ENCODE data around the gene PAEP.
"Not testable (repeated sequence)": the region's sequence is repeated elsewhere in the genome, so short reads cannot be mapped to it uniquely, and the experiment has no call there.

PAEP gene

DNA sequence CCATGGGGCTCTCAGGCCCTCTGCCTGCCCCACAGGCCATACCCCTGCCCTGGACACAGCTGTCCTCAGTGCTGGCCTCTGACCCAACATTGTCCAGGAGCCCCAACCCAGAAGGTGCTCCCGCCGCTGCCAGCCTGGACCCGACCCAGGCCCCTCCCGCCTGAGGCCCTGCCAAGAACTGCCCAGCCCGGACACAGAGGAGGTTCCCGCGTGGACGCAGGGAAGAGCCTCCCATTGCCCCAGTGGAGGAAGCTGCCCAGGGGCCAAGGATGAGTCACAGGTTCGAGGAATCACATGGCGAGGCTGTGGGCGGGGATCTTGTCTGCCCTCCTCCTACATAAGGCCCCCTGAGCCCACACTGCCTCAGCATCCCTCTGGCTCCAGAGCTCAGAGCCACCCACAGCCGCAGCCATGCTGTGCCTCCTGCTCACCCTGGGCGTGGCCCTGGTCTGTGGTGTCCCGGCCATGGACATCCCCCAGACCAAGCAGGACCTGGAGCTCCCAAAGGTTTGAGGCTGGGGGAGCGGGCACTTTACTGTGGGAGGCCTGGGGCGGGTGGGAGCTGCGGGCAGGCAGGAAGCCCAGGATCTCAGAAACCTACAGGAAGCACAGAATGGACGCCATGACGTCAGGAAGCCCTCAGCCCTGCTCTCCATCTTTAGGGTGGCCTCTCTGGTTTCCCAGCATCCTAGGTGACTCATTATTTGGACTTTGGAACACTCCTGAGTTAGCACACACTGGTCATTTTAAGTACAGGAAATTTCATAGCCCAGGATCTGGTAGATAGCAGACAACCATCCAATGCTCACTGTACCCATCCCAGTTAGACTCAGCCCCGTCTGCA, at the start of gene PAEP:
PAEP (plus strand) TSS at position 366 of the 844 bp plus-strand sequence.
- DNase-seq: no peak

DNA sequence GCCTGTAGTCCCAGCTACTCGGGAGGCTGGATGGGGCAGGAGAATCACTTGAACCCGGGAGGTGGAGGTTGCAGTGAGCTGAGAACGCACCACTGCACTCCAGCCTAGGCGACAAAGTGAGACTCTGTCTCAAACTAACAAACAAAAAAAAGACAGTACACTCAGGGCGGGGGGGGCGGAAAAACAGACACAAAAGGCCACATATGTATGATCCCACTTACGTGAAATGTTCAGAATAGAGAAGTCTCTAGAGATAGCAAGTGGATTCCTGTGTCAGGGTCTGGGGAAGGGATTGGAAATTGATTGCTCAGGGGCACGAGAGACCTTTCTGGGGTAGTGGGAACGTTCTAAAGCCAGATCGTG, 49.3 kb upstream of the PAEP start:
- DNase-seq: no peak

DNA sequence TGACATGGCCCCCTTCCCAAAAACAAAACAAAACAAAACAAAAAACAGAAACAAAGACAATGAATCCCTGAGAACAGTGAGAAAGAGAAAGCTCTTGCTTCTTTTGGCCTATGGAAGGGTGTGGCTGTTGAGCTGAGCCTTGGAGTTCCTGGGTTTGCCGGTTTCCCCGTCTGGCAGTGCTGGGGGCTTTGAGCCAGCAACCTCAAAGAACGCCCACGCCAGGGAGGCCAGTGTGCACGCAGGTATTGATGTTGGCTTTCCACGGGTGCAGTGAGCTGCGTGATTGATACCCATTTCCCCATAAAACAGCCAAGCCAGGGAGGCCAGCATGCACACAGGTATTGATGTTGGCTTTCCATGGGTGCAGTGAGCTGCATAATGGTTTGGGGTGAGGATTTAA, 48.7 kb upstream of the PAEP start:
- no peak for DNase-seq

DNA sequence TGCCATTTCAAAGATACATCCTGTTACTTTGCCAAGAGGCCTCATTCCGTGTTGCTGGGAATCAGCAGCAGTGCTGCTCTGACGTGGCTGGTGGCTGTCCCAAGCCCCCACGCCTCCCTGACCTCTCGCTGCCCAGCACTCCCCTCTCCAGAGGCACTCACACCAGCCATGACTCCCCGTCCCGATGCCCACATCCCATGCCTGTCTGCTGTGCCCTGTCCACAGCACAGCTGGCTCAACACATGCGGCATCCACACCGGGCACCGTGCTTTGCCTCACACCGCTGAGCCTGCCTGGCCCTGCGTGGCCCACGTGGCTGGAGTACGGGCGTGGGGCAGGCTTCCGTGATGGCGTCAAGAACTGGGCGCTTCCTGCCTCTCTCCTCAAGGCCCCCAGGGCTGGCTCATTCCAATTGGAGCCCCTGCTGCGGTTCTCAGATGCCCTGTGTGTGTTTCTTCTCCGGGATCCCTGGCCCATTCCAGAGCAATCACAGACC, 48.2 kb upstream of the PAEP start:
- no peak for DNase-seq

DNA sequence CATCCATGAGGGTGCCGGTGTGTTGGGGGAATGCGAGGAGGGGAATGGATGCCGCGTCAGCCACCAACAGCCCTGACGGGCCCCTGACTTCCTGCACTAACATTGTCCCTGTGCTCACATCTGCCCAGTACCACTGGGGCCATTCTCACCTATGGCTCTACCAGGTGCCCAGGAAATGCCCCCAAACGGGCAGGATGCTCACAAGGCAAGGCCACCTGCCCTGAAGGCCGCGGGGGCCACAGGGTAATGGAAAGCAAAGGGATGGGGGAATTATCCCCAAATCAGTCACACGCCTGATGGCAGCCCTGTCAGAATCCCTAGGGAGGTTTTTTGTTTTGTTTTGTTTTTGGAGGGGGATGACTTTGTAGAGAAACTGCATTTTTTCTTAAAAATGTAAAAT, 47.6 kb upstream of the PAEP start:
- DNase-seq: not testable (repeated sequence)

DNA sequence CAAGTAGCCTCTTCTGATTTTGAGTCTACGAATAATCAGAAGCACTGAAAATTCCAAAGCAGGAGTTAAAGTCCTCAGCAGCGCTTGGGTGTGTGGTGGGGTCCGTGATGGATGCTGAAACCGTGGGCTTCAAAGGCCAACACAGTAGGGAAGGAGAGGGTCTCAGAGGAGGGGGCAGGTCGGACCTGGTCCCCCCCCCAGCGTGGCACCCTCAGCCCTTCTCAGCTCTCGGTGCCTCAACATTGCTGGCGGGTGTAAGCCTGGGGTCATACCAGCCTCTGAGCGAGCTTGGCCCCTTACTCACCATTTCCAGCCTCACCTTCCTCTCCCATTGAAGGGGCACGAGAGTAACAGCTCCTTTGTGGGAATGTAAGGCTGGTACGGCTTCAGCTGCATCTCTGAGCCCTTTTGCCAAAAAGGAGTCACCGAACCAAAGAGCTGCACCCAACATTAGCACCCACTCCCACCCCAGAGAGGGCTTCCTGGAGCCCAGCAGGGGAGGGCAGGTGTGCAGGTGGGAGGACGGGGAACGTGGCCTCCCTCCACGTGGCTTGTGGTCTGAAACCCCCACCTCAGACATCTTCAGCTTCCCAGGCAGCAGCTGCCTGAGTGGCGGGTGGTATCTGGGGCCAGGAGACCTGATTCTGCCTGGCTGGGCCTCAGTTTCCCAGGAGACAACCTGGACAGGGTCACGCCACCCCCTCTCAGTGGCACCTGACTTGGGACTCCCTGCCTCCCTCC, 47.0 kb upstream of the PAEP start:
- DNase-seq: no peak

DNA sequence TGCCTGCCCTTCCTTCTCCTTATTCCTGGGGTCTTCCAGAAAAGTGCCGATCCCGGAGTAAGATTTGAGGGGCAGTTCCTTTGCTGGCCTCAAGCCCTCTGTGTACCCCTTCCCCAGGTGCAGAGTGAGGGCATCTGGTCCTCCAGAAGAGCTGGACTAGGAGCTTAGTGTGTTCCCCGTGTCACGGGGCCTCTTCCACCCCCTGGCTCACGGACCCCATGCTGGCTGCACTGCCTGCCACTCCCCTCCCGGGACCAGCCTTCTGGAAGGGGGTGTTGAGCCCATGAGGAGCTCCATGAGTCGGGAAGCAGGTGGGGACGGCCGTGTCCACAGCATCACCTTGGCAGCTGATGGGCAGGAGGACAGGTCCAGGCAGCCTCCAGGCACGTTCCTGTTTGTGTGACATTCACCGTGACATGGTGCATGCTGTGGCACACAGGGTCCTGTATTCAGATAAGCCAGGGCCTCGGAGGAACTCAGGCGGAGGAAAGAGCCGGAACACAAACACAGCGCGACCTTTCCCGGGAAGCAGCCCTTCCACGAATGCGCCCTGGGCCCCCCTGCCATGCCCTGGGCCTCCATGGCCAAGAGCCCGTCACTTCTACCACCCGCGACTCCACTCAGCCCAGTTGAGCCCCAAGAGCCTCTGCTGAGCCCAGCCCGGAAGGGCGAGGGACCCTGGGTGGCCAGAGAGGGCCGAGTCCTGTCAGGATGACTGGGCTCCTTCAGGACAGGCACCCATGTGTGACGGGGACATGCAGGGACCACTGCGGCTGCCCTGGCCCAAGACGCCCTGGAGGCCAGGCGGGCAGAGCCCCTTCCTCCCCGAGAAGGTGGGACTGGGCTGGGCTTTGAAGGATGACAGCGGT, 46.2 kb upstream of the PAEP start:
- DNase-seq: no peak

DNA sequence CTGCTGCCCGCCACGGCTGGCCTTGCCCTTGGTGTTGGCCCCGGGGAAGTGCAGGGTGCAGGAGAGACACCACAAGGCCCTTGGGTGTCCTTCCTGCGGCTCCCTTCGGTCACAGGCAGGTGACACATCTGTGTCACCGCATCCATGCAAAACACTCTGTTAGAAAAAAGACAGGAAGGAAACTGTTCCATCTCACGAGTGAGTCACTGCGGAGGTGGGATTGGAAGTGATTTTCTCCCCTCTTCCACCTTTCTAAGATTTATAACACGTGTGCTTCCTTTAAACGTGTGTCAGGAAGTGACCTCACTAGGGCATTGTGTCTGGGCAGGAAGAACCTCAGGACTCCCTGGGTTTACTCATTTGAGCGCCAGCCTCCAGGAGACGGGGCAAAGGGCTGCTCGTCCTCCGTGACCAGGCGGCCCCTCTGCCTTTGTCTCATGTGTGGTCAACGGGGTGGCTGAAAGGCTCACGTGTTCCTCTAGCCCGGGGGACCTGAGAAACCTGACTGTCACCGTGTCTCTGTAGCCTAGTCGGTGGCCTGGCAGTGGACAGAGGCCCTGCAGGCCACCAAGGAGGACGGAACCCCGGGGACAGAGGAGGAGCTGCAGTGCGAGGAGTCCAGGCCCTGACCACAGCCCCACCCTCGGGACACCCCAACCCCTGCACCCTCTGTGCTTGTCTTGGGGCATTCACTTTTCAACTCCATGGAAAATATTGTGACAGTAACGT, 45.3 kb upstream of the PAEP start:
- DNase-seq: no peak

DNA sequence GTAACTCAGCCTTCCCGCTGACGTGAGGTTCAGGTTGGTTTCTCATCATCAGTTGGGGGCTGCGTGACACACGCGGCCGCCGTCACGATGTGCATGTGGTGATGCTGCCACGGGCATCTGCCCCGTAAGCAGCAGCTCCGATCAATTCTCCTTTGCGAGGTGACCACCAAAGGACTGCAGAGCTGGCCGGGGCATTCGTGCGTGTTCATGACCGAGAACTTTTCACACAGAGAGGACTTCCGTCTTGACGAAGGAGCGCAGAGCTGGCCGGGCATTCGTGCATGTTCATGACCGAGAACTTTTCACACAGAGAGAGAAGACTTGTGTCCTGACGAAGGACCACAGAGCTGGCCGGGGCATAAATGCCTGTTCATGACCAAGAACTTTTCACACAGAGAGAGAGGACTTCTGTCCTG, 44.1 kb upstream of the PAEP start:
- no peak for DNase-seq

DNA sequence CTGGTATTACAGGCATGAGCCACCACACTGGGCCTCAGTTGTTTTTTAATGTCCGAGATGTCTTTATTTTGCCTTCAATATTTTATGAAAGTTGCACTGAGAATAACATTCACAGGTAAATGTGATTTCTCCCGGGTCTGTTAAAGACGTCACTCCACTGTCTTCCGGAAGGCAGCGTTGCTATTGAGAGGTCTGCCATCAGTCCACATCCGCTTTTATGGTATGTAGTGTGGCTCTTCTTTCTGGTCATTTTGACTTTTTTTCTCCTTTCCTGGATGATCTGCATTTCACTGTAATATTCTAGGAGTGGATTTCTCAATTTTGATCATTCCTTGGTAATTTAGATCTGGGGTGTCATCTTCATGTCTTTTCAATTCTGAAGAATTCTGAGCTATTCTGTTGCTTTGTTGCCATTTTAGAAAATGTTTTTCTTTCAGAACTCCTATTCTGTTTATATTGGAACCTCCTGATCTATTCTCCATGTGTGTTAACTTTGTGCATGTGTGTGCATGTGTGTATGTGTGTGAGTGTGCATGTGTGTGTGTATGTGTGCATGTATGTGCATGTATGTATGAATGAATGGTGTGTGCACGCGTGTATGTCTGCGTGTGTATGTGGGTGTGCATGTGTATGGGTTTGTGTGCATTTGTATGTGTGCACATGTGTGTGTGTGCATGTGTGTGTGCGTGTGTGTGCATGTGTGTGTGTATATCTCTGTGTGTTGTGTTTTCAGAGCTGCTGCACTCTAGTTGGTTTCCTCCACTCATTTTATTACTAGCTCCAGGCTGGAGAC, 42.2 kb upstream of the PAEP start:
- no peak for DNase-seq

DNA sequence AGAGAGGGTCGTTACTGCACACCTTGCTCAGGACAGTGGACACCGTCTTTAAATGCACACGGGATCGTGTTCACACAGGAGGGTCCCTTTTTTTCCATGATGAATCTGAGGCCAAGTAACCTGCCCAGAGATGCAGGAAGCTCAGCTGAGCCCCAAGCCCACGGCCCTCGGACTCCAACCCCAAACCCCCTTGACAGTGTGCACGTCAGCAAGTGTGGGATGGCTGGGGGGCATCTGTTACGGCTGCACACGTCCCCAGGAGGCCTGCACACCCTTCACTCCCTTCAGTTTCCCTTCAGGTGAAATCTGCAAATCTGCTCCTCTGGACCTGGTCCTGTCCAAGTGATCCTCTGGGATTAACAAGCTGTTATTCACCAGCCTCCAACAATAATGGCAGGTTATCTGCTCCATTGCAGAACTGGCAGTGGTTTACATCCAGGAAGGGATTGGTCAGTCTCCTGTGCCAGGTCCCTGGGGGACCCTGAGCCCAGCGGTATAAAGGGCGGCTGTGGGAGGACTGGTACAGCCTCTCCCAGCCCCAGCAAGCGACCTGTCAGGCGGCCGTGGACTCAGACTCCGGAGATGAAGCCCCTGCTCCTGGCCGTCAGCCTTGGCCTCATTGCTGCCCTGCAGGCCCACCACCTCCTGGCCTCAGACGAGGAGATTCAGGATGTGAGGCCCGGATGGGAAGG, 40.5 kb upstream of the PAEP start, which contains the start of gene LCN1:
LCN1 (plus strand) TSS at position 525 of the 692 bp plus-strand sequence; CDS start at position 583, 58 bp downstream.
- DNase-seq: no peak

DNA sequence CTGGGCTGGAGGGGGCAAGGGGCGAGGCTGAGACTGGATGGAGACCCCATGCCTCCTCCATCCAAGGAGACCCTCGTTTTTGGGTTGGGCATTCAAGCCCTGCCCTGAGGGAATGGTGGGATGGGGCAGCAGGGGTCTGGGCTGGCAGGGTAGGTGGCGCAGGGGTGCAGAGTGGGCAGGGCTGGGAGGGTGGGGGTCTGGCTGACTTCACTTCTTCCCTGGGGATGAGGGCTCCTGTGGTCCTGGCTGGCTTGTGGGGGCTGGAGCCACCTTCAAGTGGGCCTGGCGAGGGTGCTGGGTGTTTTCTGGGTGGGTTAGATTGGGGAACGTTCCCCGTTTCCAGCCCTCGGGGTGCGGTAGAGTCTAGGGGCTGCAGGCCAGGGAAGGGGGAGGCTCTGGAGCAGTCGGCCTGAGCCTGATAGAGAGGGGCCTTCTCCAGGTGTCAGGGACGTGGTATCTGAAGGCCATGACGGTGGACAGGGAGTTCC, 39.9 kb upstream of the PAEP start:
- DNase-seq: no peak

DNA sequence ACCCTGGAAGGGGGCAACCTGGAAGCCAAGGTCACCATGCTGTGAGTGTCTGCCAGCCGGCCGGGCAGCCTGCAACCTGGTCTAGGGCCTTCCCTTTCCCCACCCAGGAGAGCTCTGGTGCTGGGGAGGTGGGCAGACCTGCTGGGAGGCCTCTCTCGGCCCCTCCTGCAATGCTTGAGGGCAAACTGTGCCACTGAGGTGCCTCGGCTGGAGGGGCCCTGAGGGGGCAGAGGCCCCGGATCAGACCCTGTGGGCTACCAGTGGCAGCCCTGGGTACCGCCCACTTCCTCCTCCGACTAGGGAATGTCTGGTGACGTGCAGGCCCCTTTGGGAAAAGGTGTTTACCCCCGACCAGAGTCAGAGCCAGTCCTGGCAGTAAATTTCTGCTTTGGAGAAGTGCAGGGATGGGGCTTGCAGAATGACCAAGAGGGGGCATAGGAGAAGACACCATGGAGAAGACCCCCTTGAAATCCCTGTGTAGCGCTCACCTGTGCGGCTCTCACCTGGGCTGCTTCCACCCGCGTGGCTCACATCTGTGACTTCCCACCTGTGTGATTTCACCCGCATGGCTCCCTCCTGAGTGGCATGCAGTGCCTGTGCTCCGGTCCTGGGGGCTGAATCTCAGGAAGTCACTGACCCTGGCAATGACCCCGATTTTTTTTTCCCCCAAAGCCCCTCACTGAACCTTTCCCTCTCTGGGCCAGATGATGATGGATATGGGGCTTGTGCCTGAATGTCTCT, 39.2 kb upstream of the PAEP start:
- no peak for DNase-seq

DNA sequence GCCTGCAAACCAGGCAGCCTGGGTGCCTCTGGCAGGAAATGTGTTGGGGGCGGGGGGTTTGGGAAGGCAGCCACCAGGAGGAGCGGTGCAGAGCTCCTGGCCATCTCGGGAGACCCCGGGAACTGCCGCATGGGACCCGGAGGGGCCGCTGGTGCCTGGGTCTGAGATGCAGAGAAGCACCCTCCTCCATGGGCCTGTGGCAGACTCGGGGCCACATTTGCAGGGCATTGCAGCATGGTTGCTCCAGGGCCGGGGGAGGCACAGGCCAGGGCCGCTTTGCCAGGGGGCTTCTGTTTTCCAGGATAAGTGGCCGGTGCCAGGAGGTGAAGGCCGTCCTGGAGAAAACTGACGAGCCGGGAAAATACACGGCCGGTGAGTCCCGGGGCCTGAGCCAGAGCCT, 38.6 kb upstream of the PAEP start:
- DNase-seq: no peak

DNA sequence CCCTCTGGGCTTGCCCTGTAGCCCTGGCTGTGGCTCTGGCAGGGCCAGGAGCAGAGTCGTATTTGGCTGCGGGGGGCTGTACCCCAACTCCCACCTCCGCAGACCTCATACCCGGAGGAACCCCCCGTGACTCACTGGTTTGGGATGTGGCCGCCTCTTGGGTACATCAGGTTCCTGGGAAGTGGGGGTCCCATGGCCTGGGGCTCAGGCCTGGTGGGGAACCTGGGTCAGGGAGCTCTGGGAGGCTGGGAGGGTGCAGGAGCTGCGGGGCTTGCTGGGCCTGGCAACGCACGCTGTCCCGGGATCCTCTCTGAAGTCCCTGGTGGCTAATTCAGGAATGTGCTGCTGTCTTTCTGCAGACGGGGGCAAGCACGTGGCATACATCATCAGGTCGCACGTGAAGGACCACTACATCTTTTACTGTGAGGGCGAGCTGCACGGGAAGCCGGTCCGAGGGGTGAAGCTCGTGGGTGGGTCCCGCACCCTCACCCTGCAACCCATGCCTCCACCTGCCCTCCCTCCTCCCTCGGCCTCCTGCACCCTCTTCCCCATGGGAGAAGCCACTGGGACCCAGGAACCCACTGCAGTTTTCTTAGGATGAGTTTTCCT, 37.9 kb upstream of the PAEP start:
- no peak for DNase-seq

DNA sequence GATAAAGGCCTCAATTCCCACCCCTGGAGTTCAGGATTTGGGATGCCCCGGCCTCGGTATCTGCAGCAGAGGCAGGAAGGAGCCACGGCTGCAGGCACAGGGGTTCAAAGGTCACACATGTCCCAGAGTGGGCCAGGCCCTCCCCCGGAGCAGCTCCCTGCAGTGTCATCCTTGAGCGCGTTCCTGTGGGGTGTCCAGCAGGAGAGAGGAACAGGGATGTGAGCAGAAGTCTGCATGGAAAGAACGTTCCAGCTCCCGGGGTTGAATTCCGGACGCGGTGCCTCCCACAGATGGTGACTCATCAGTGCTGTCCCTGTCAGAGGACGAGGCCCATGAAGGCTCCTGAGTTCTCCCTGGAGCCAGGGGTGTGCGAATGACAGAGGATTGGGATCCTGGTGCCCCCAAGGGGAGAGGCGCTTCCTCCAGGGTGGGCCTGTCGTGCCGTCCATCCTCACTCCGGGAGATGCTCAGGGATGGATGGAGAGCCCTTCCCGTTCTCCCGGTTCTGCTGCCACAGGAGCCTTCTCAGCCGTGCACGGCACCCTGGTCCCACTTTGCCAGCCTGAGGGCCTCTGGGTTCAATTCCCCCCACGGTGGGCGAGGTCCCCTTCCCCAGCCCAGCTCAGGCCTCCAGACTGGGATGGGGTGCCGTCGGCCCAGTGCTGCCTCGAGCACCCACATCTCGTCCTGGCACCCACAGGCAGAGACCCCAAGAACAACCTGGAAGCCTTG, 37.3 kb upstream of the PAEP start:
- DNase-seq: no peak

DNA sequence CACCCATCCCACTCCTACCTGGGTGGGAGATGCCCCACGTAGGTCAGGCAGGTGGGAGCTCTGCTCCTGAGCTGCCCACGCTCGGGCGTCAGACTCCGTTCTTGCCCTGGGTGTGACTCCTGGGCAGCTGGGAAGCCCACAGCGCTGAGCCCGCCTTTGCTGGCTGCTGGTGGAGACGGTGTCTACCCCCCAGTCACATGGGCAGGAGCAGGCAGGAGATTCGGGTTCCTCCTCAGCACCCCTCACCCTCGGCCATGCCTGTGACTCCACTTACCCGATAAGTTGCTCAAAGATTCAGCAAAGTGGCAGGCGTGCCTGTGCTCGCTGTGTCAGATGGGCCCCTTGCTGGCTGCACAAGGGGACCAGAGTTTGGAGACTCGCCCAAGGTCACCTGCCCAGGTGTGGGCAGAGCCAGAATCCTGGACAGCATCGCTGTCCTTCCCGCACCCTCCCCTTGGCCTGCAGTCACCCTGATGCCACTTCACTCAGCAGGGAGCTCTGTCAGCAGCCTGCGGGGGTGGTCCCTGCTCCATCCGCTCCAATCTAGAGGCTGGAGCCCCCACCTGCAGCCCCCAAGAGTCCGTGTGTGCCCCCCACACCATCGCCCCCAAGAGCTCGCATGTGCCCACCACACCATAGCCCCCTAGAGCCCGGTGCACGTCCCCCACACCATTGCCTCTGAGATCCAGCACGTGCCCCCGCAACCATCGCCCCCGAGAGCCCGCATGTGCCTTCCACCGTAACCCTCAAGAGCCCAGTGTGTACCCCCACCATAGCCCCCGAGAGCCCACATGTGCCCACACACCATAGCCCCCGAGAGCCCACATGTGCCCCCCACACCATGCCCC, 36.1 kb upstream of the PAEP start:
- no peak for DNase-seq
